Uterus (tissue), 2 donors: Measurements from ENCODE around the gene GPR22.

Experiments used
- POLR2A ChIP-seq, 2 donors: fragments of 450-650 bp; IDR thresholded peaks; one replicate each; pipeline ENCODE4 v1.6.1; 2016; ENCODE audit warnings: antibody characterized with exemption in 2 of 2, mild to moderate bottlenecking in 1 of 2, moderate library complexity in 1 of 2
- TF ChIP-seq, protein P1 (sequence below), 4 experiments: fragments of 200-600 bp in 2 of 4; fragments of 450-650 bp in 2 of 4; sonication (generic) in 2 of 4; IDR thresholded peaks; one replicate each; pipeline ENCODE4 v1.5.1; 2016 to 2019; ENCODE audit warnings: antibody characterized with exemption in 4 of 4, mild to moderate bottlenecking in 2 of 4, moderate library complexity in 1 of 4

DNA sequence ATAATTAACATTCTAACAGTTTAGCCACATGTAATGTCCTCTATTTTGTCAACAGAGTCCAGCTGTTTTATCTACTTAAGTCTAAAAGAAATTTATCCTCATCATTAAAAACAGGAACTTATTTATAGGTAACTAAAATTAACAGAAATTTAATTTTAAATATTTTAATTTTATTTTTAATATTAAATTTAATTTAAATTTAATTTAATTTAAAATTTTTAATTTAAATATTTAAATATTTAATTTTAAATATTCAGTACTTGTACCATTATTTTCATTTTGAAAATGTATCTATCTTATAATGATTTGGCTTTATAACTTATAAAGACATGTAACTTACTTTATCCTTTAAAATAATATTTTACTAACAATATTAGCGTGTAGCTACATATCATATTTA is 1.0 kb upstream of the GPR22 start:
- TF ChIP-seq POLR2A (IDR thresholded peaks at IDR 0.05), result no peak
- TF ChIP-seq, protein P1, sequence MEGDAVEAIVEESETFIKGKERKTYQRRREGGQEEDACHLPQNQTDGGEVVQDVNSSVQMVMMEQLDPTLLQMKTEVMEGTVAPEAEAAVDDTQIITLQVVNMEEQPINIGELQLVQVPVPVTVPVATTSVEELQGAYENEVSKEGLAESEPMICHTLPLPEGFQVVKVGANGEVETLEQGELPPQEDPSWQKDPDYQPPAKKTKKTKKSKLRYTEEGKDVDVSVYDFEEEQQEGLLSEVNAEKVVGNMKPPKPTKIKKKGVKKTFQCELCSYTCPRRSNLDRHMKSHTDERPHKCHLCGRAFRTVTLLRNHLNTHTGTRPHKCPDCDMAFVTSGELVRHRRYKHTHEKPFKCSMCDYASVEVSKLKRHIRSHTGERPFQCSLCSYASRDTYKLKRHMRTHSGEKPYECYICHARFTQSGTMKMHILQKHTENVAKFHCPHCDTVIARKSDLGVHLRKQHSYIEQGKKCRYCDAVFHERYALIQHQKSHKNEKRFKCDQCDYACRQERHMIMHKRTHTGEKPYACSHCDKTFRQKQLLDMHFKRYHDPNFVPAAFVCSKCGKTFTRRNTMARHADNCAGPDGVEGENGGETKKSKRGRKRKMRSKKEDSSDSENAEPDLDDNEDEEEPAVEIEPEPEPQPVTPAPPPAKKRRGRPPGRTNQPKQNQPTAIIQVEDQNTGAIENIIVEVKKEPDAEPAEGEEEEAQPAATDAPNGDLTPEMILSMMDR (IDR thresholded peaks at IDR 0.05), result no peak
